GM23338 (cell line): Measurements from ENCODE around the gene CIAO2A. TPM values are rescaled to one million over a fixed set of nuclear protein-coding genes. Genes with fewer than 3 reads are reported as not detected.

Experiments used
- ATAC-seq: fragments of 200-7000 bp; cut with Tn5 transposase; 3 replicates; pipeline ENCODE4 v1.9.1; 2020
- DNase-seq: peaks from one replicate; pipeline ENCODE4 v3.0.0-alpha.2; 2015; ENCODE audit warnings: low spot score
- H2AFZ ChIP-seq: fragments of 200-600 bp; sonication (generic); 2 replicates; pipeline ENCODE4 v1.8.0; 2016; ENCODE audit warnings: antibody characterized with exemption, mild to moderate bottlenecking, moderate library complexity
- H3F3A ChIP-seq: fragments of 200-600 bp; sonication (generic); replicated peaks from 2 replicates; pipeline ENCODE4 v1.8.0; 2017; ENCODE audit warnings: antibody characterized with exemption, mixed run types, low read depth
- H3K27ac ChIP-seq: fragments of 200-600 bp; sonication (generic); 2 replicates; pipeline ENCODE4 v1.6.1; 2016; ENCODE audit warnings: low read depth
- H3K27me3 ChIP-seq: fragments of 200-600 bp; sonication (generic); 2 replicates; pipeline ENCODE4 v1.8.0; 2016; ENCODE audit warnings: mild to moderate bottlenecking, mixed run types, moderate library complexity; ENCODE audit not compliant: insufficient read depth
- H3K36me3 ChIP-seq: fragments of 200-600 bp; sonication (generic); 2 replicates; pipeline ENCODE4 v1.8.0; 2016; ENCODE audit warnings: mild to moderate bottlenecking; ENCODE audit not compliant: insufficient read depth
- H3K4me1 ChIP-seq: fragments of 200-600 bp; sonication (generic); 2 replicates; pipeline ENCODE4 v1.8.0; 2016; ENCODE audit warnings: mild to moderate bottlenecking, moderate library complexity; ENCODE audit not compliant: insufficient read depth
- H3K4me2 ChIP-seq: fragments of 200-600 bp; sonication (generic); 2 replicates; pipeline ENCODE4 v1.7.1; 2017; ENCODE audit warnings: mixed run types
- H3K4me3 ChIP-seq: fragments of 200-600 bp; sonication (generic); 2 replicates; pipeline ENCODE4 v1.6.1; 2016; ENCODE audit warnings: mixed run types
- H3K79me2 ChIP-seq: fragments of 200-600 bp; sonication (generic); replicated peaks from 2 replicates; pipeline ENCODE4 v1.8.0; 2017; ENCODE audit warnings: mild to moderate bottlenecking; ENCODE audit not compliant: insufficient read depth
- H3K9me2 ChIP-seq: fragments of 200-600 bp; sonication (generic); 2 replicates; pipeline ENCODE4 v1.8.0; 2017; ENCODE audit not compliant: insufficient read depth
- H4K20me1 ChIP-seq: fragments of 200-600 bp; sonication (generic); replicated peaks from 2 replicates; pipeline ENCODE4 v1.8.0; 2017; ENCODE audit warnings: mild to moderate bottlenecking; ENCODE audit not compliant: insufficient read depth
- H3K27ac Mint-ChIP-seq: 2 replicates; pipeline ENCODE4 v1.8.0; 2020; ENCODE audit warnings: inconsistent platforms, mild to moderate bottlenecking, moderate library complexity, mixed read lengths
- H3K27me3 Mint-ChIP-seq: 3 replicates; pipeline ENCODE4 v1.8.0; 2022; ENCODE audit warnings: low read depth, mild to moderate bottlenecking, moderate library complexity, mixed read lengths, inconsistent platforms; ENCODE audit not compliant: insufficient read depth, poor library complexity
- H3K36me3 Mint-ChIP-seq: 3 replicates; pipeline ENCODE4 v1.8.0; 2021; ENCODE audit warnings: low read depth, mild to moderate bottlenecking, inconsistent platforms, moderate library complexity, mixed read lengths
- H3K4me1 Mint-ChIP-seq: 3 replicates; pipeline ENCODE4 v1.8.0; 2020; ENCODE audit warnings: mild to moderate bottlenecking, inconsistent platforms, mixed read lengths
- H3K4me3 Mint-ChIP-seq: 3 replicates; pipeline ENCODE4 v1.8.0; 2021; ENCODE audit warnings: moderate library complexity, mild to moderate bottlenecking, inconsistent platforms, mixed read lengths
- H3K9me3 Mint-ChIP-seq: 3 replicates; pipeline ENCODE4 v1.8.0; 2020; ENCODE audit warnings: moderate library complexity, mild to moderate bottlenecking, inconsistent platforms, mixed read lengths
- CREB1 ChIP-seq: fragments of 250-450 bp; sonication (Bioruptor Pico); IDR thresholded peaks from 2 replicates; pipeline ENCODE4 v1.5.0; 2020; ENCODE audit warnings: low read depth, mild to moderate bottlenecking, moderate library complexity
- CTCF ChIP-seq, 2 experiments: fragments of 200-600 bp in 1 of 2; sonication (generic) in 1 of 2; conservative IDR thresholded peaks; 2 replicates each; pipeline versions ENCODE4 v1.5.1 to v1.6.1; 2016 to 2017; ENCODE audit warnings: antibody characterized with exemption in 2 of 2, low read depth in 2 of 2, mild to moderate bottlenecking in 2 of 2, moderate library complexity in 1 of 2
- ETS1 ChIP-seq: IDR thresholded peaks from 2 replicates; pipeline ENCODE4 v1.6.1; 2016; ENCODE audit warnings: antibody characterized with exemption
- EZH2 ChIP-seq: fragments of 200-600 bp; sonication (generic); IDR thresholded peaks from one replicate; pipeline ENCODE4 v1.8.0; 2017; ENCODE audit warnings: antibody characterized with exemption, mild to moderate bottlenecking, low read depth; ENCODE audit not compliant: unreplicated experiment
- EZH2phosphoT487 ChIP-seq: fragments of 200-600 bp; sonication (generic); IDR thresholded peaks from one replicate; pipeline ENCODE4 v1.8.1; 2018; ENCODE audit warnings: antibody characterized with exemption; ENCODE audit not compliant: unreplicated experiment
- JUNB ChIP-seq: IDR thresholded peaks from one replicate; pipeline ENCODE4 v1.6.1; 2016; ENCODE audit warnings: antibody characterized with exemption; ENCODE audit not compliant: unreplicated experiment
- REST ChIP-seq: IDR thresholded peaks from one replicate; pipeline ENCODE4 v1.6.1; 2018; ENCODE audit warnings: antibody characterized with exemption; ENCODE audit not compliant: unreplicated experiment
- ZNF114 ChIP-seq: fragments of 250-450 bp; sonication (Bioruptor Pico); IDR thresholded peaks from 2 replicates; pipeline ENCODE4 v1.5.0; 2020; ENCODE audit warnings: mild to moderate bottlenecking, moderate library complexity
- ZNF331 ChIP-seq: fragments of 250-450 bp; sonication (Bioruptor Pico); IDR thresholded peaks from 2 replicates; pipeline ENCODE4 v1.5.0; 2020; ENCODE audit warnings: low read depth, mild to moderate bottlenecking, moderate library complexity
- ZNF462 ChIP-seq: fragments of 250-450 bp; sonication (Bioruptor Pico); IDR thresholded peaks from 2 replicates; pipeline ENCODE4 v1.5.0; 2020; ENCODE audit warnings: mild to moderate bottlenecking, moderate library complexity
- polyA plus RNA-seq: library from polyadenylated mRNA; unstranded; fragments of >200 nt; fragmentation: Nextera tagmentation; extraction: Ambion mirVana; gene quantifications from 2 replicates; pipeline ENCODE4 v1.2.1, GENCODE V29; 2016
- total RNA-seq: library from RNA; depleted of rRNA; stranded (reverse); fragments of >200 nt; shearing (Covaris generic); gene quantifications from 2 replicates; pipeline ENCODE4 v1.2.3, GENCODE V29; 2014

CIAO2A gene
- total and polyA plus RNA-seq, 2 experiments from 2014 or later: 132 to 318 TPM

GRCh38 chr15:64130159-64130558, 36.5 kb upstream of the CIAO2A start (continued):
- TF ChIP-seq REST (no peak), ETS1 (no peak)

- ATAC-seq: no peak
- peaks cover 1% of the 10 kb centered on the region for H3K27me3 Mint-ChIP-seq
- Histone ChIP-seq H3K27ac (no peak overlapping the region), H3K4me3 (no peak overlapping the region), H2AFZ (no peak overlapping the region), H3F3A (0 out of 2 replicates have a peak, but pooled peaks cover 6% of the 10 kb centered on the region), H3K4me1 (no peaks in the 10 kb centered on the region), H3K9me2 (no peaks in the 10 kb centered on the region), H3K79me2 (no peaks in the 10 kb centered on the region), H3K4me2 (no peak overlapping the region), H4K20me1 (no peaks in the 10 kb centered on the region; the same call in 1 of the 2 replicates), H3K36me3 (peaks cover 35% of the 10 kb centered on the region), H3K27me3 (no peaks in the 10 kb centered on the region)
- H3K4me3 Mint-ChIP-seq: no peak overlapping the region
- H3K9me3 Mint-ChIP-seq: no peaks in the 10 kb centered on the region
- peaks cover 55% of the 10 kb centered on the region for H3K36me3 Mint-ChIP-seq
- no peak overlapping the region for H3K27ac Mint-ChIP-seq
- H3K4me1 Mint-ChIP-seq: no peaks in the 10 kb centered on the region
- DNase-seq: no peak
- TF ChIP-seq CREB1 (no peak), ZNF331 (no peak), EZH2phosphoT487 (no peak), ETS1 (no peak), ZNF462 (CRISPR knock-in tag) (no peak), CTCF (conservative IDR thresholded peaks at IDR 0.05; ENCODE audit: low read depth in 2 of 2) (no peak), EZH2 (no peak), ZNF114 (CRISPR knock-in tag) (no peak), JUNB (no peak)
Observed at GRCh38 chr15:64127521-64128270, 34.1 kb upstream of the CIAO2A start.
